Measurements from ENCODE around the gene PCA3. TPM values are rescaled to one million over a fixed set of nuclear protein-coding genes. Genes with fewer than 3 reads are reported as not detected.

Gene PCA3
- total and polyA plus RNA-seq, 4 donors = 0.33 to 0.92 (median 0.58) TPM

GRCh38 chr9:76733096-76733495 lies 31.1 kb upstream of the PCA3 start:
- H3K9ac ChIP-seq (ENCODE audit: low read depth in 1 of 2, low read length in 2 of 2) = no peak overlapping the region
- TF ChIP-seq HNF4G (IDR thresholded peaks at IDR 0.05) = no peak
- TF ChIP-seq SP1 (IDR thresholded peaks at IDR 0.05) = no peak
- TF ChIP-seq, protein P1, sequence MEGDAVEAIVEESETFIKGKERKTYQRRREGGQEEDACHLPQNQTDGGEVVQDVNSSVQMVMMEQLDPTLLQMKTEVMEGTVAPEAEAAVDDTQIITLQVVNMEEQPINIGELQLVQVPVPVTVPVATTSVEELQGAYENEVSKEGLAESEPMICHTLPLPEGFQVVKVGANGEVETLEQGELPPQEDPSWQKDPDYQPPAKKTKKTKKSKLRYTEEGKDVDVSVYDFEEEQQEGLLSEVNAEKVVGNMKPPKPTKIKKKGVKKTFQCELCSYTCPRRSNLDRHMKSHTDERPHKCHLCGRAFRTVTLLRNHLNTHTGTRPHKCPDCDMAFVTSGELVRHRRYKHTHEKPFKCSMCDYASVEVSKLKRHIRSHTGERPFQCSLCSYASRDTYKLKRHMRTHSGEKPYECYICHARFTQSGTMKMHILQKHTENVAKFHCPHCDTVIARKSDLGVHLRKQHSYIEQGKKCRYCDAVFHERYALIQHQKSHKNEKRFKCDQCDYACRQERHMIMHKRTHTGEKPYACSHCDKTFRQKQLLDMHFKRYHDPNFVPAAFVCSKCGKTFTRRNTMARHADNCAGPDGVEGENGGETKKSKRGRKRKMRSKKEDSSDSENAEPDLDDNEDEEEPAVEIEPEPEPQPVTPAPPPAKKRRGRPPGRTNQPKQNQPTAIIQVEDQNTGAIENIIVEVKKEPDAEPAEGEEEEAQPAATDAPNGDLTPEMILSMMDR (IDR thresholded peaks at IDR 0.05; ENCODE audit: low read depth, low read length, missing input control) = no peak
- TF ChIP-seq HNF4A (conservative IDR thresholded peaks at IDR 0.05) = no peak
- TF ChIP-seq, protein P2, sequence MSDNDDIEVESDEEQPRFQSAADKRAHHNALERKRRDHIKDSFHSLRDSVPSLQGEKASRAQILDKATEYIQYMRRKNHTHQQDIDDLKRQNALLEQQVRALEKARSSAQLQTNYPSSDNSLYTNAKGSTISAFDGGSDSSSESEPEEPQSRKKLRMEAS (IDR thresholded peaks at IDR 0.05) = no peak
- TF ChIP-seq RAD21 (IDR thresholded peaks at IDR 0.05) = no peak
- no peak for TF ChIP-seq JUND (IDR thresholded peaks at IDR 0.05)
- TF ChIP-seq NR2F2 (IDR thresholded peaks at IDR 0.05) = no peak
- no peak for TF ChIP-seq TAF1 (conservative IDR thresholded peaks at IDR 0.05)
- no peak for TF ChIP-seq EGR1 (IDR thresholded peaks at IDR 0.05; ENCODE audit: low read depth in 2 of 2)
- TF ChIP-seq ZBTB33 (IDR thresholded peaks at IDR 0.05) = no peak
- TF ChIP-seq RXRA (IDR thresholded peaks at IDR 0.05) = no peak
- TF ChIP-seq, protein P3, sequence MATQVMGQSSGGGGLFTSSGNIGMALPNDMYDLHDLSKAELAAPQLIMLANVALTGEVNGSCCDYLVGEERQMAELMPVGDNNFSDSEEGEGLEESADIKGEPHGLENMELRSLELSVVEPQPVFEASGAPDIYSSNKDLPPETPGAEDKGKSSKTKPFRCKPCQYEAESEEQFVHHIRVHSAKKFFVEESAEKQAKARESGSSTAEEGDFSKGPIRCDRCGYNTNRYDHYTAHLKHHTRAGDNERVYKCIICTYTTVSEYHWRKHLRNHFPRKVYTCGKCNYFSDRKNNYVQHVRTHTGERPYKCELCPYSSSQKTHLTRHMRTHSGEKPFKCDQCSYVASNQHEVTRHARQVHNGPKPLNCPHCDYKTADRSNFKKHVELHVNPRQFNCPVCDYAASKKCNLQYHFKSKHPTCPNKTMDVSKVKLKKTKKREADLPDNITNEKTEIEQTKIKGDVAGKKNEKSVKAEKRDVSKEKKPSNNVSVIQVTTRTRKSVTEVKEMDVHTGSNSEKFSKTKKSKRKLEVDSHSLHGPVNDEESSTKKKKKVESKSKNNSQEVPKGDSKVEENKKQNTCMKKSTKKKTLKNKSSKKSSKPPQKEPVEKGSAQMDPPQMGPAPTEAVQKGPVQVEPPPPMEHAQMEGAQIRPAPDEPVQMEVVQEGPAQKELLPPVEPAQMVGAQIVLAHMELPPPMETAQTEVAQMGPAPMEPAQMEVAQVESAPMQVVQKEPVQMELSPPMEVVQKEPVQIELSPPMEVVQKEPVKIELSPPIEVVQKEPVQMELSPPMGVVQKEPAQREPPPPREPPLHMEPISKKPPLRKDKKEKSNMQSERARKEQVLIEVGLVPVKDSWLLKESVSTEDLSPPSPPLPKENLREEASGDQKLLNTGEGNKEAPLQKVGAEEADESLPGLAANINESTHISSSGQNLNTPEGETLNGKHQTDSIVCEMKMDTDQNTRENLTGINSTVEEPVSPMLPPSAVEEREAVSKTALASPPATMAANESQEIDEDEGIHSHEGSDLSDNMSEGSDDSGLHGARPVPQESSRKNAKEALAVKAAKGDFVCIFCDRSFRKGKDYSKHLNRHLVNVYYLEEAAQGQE (IDR thresholded peaks at IDR 0.05) = no peak
- TF ChIP-seq ATF3 (IDR thresholded peaks at IDR 0.05) = no peak
- no peaks in the 10 kb centered on the region for H3K9me3 ChIP-seq (ENCODE audit: control insufficient read depth in 4 of 4, low read length in 3 of 4)
- no peak for DNase-seq (ENCODE audit: low spot score)
- H3K4me3 ChIP-seq (ENCODE audit: low read depth in 1 of 3, low read length in 3 of 3) = no peak overlapping the region
- H3K27ac ChIP-seq (ENCODE audit: low read depth in 1 of 2, low read length in 2 of 2) = no peak overlapping the region
- H3K27me3 ChIP-seq (ENCODE audit: control insufficient read depth in 4 of 4, insufficient read depth in 4 of 4, low read length in 3 of 4) = no peaks in the 10 kb centered on the region
- WGBS = 100% methylated on average over 1 of the region's 1 CpG
- H3K4me1 ChIP-seq (ENCODE audit: control insufficient read depth in 4 of 4, insufficient read depth in 4 of 4, low read length in 3 of 4) = no peaks in the 10 kb centered on the region
- H3K36me3 ChIP-seq (ENCODE audit: control insufficient read depth in 4 of 4, insufficient read depth in 3 of 4, low read depth in 1 of 4, low read length in 3 of 4) = no peaks in the 10 kb centered on the region

DNA sequence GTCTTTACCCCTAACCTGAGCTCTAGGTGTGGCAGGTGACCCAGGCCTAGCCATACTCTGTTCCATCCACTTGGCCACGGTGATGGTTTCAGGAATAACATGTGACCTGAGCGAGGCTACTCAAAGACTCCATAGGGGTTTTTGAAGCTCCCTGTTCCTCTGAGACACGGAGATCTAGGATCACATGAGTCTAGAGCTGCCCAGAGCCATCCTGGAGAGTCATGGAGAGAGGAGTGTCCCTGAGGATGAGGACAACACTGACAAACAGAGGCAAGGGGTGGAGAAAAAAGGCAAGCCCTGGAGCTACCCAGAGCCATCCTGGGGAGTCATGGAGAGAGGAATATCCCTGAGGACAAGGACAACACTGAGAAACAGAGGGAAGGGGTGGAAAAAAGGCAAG lies 29.5 kb upstream of the PCA3 start:
- Histone ChIP-seq H3K9me3 (ENCODE audit: control insufficient read depth in 4 of 4, low read length in 3 of 4) (no peaks in the 10 kb centered on the region), H3K9ac (ENCODE audit: low read depth in 1 of 2, low read length in 2 of 2) (no peak overlapping the region), H3K27ac (ENCODE audit: low read depth in 1 of 2, low read length in 2 of 2) (no peak overlapping the region), H3K4me1 (ENCODE audit: control insufficient read depth in 4 of 4, insufficient read depth in 4 of 4, low read length in 3 of 4) (no peaks in the 10 kb centered on the region), H3K27me3 (ENCODE audit: control insufficient read depth in 4 of 4, insufficient read depth in 4 of 4, low read length in 3 of 4) (no peaks in the 10 kb centered on the region), H3K36me3 (ENCODE audit: control insufficient read depth in 4 of 4, insufficient read depth in 3 of 4, low read depth in 1 of 4, low read length in 3 of 4) (no peaks in the 10 kb centered on the region), H3K4me3 (ENCODE audit: low read depth in 1 of 3, low read length in 3 of 3) (no peak overlapping the region)
- 82% methylated on average over 3 of the region's 3 CpGs for WGBS
- no peak for TF ChIP-seq NR2F2 (IDR thresholded peaks at IDR 0.05)
- TF ChIP-seq EGR1 (IDR thresholded peaks at IDR 0.05; ENCODE audit: low read depth in 2 of 2) = no peak
- DNase-seq (ENCODE audit: low spot score) = no peak

Data from liver (tissue), 9 donors.